ENCODE results near the gene RANBP3.
A peak's percentile ranks its signal among the peaks of the same experiment; 100 is the strongest.

RANBP3 gene

GRCh38 chr19:5882421-5882968 lies 95.4 kb downstream of the RANBP3 start:
- DNase-seq (ENCODE audit: low spot score) = no peak

- DNase-seq (ENCODE audit: low spot score) = no peak
Measured at GRCh38 chr19:5881543-5882299, 96.2 kb downstream of the RANBP3 start.

GRCh38 chr19:5880604-5881078 lies 97.3 kb downstream of the RANBP3 start:
- DNase-seq (ENCODE audit: low spot score) = peak; percentile 85

- no peak for DNase-seq (ENCODE audit: low spot score)
Measured at GRCh38 chr19:5880196-5880595, 97.7 kb downstream of the RANBP3 start.

GRCh38 chr19:5877882-5878281 lies 100.1 kb downstream of the RANBP3 start:
- DNase-seq (ENCODE audit: low spot score) = no peak

- no peak for DNase-seq (ENCODE audit: low spot score)
Measured at GRCh38 chr19:5877427-5877826, 100.5 kb downstream of the RANBP3 start.

GRCh38 chr19:5874496-5874895 lies 103.4 kb downstream of the RANBP3 start:
- peak; percentile 70 for DNase-seq (ENCODE audit: low spot score)

- no peak for DNase-seq (ENCODE audit: low spot score)
Measured at GRCh38 chr19:5873617-5874199, 104.2 kb downstream of the RANBP3 start.

GRCh38 chr19:5870986-5871394 lies 107.0 kb downstream of the RANBP3 start:
- DNase-seq (ENCODE audit: low spot score) = no peak

- DNase-seq (ENCODE audit: low spot score) = no peak
Measured at GRCh38 chr19:5867201-5868136, 110.5 kb downstream of the RANBP3 start.

Measured in AG20443 (cell line).